ENCODE data around the gene XAGE3. TPM values are rescaled to one million over a fixed set of nuclear protein-coding genes. Genes with fewer than 3 reads are reported as not detected.
"Not testable (repeated sequence)": the region's sequence is repeated elsewhere in the genome, so short reads cannot be mapped to it uniquely, and the experiment has no call there.

Gene XAGE3
- polyA plus RNA-seq, 1 donor (not counting 4 experiments of a cell fraction or from before 2014, with no cell fraction given), result not detected

DNA sequence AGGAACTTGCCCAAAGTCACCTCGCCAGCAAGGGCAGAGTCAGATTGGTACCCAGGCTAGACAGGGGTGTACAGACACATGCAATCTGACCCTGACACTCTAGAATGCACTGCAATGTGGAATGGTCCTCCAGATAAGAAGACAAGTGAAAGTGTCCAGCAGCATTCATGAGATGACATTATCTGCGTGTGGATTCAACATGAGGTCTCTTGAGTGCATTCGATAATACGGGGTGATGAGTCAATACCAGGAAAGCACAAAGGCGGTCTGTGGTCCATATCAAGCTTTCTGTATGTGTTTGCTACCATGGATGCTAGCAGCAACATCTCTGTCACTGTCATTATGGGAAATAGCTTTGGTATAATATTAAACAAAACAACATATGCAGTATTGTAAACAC lies 6.8 kb upstream of the XAGE3 start:
- Histone ChIP-seq H3K36me3 (ENCODE audit: control insufficient read depth in 2 of 2, extremely low read depth in 1 of 2, insufficient read depth in 2 of 2, low read length in 2 of 2) (no peaks in the 10 kb centered on the region), H3K9me3 (ENCODE audit: control insufficient read depth, low read depth, low read length) (no peaks in the 10 kb centered on the region), H3K27ac (ENCODE audit: control insufficient read depth, insufficient read depth, low read length) (no peak overlapping the region), H3K9ac (ENCODE audit: control insufficient read depth, extremely low read depth, insufficient read depth, low read length) (no peak overlapping the region), H3K4me1 (ENCODE audit: control insufficient read depth, extremely low read depth, insufficient read depth, low read length) (no peaks in the 10 kb centered on the region), H3K9me1 (ENCODE audit: control insufficient read depth, extremely low read depth, insufficient read depth, low read length) (no peaks in the 10 kb centered on the region), H3K79me2 (ENCODE audit: control insufficient read depth, insufficient read depth, low read length) (no peaks in the 10 kb centered on the region), H3K27me3 (ENCODE audit: control insufficient read depth, extremely low read depth, insufficient read depth, low read length) (no peaks in the 10 kb centered on the region), H3K4me3 (ENCODE audit: control insufficient read depth in 2 of 3, extremely low read depth in 1 of 3, insufficient read depth in 2 of 3, low read depth in 1 of 3, low read length in 3 of 3) (no peak overlapping the region), H2AFZ (ENCODE audit: control insufficient read depth, low read length) (no peak overlapping the region), H4K20me1 (ENCODE audit: control insufficient read depth, extremely low read depth, insufficient read depth, low read length) (no peaks in the 10 kb centered on the region), H3K4me2 (ENCODE audit: control insufficient read depth, extremely low read depth, insufficient read depth, low read depth, low read length) (no peak overlapping the region)
- DNase-seq (ENCODE audit: low read depth, low spot score) (no peak), FAIRE-seq (no peak)
- dilution Hi-C loops (cut with MboI; ENCODE audit: extremely low pct_ligation_motif_present, low sequenced_read_pairs), result no loop called here
- TF ChIP-seq, protein P1, sequence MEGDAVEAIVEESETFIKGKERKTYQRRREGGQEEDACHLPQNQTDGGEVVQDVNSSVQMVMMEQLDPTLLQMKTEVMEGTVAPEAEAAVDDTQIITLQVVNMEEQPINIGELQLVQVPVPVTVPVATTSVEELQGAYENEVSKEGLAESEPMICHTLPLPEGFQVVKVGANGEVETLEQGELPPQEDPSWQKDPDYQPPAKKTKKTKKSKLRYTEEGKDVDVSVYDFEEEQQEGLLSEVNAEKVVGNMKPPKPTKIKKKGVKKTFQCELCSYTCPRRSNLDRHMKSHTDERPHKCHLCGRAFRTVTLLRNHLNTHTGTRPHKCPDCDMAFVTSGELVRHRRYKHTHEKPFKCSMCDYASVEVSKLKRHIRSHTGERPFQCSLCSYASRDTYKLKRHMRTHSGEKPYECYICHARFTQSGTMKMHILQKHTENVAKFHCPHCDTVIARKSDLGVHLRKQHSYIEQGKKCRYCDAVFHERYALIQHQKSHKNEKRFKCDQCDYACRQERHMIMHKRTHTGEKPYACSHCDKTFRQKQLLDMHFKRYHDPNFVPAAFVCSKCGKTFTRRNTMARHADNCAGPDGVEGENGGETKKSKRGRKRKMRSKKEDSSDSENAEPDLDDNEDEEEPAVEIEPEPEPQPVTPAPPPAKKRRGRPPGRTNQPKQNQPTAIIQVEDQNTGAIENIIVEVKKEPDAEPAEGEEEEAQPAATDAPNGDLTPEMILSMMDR (optimal IDR thresholded peaks at IDR 0.05 in 1 of 3, IDR thresholded peaks at IDR 0.05 in 1 of 3, conservative IDR thresholded peaks at IDR 0.05 in 1 of 3; ENCODE audit: extremely low read depth in 1 of 3, insufficient read depth in 2 of 3, low read length in 3 of 3), result no peak
- no peak for TF ChIP-seq EZH2 (IDR thresholded peaks at IDR 0.05; ENCODE audit: low read length)

DNA sequence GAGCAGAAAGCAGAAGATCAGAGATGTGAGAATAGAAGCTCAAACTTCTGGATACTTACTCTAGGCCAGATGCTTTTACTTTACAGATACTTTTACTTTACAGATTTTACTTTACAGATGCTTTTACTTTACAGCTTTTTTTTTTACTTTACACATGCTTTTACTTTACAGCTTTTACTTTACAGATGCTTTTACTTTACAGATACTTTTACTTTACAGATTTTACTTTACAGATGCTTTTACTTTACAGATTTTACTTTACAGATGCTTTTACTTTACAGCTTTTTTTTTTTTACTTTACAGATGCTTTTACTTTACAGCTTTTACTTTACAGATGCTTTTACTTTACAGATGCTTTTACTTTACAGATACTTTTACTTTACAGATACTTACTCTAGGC lies 5.9 kb upstream of the XAGE3 start:
- H3K27me3 ChIP-seq (ENCODE audit: control insufficient read depth, extremely low read depth, insufficient read depth, low read length); H3K4me1 ChIP-seq (ENCODE audit: control insufficient read depth, extremely low read depth, insufficient read depth, low read length); H3K79me2 ChIP-seq (ENCODE audit: control insufficient read depth, insufficient read depth, low read length); H3K27ac ChIP-seq (ENCODE audit: control insufficient read depth, insufficient read depth, low read length); DNase-seq (ENCODE audit: low read depth, low spot score); dilution Hi-C loops (cut with MboI; ENCODE audit: extremely low pct_ligation_motif_present, low sequenced_read_pairs); H3K4me3 ChIP-seq (ENCODE audit: control insufficient read depth in 2 of 3, extremely low read depth in 1 of 3, insufficient read depth in 2 of 3, low read depth in 1 of 3, low read length in 3 of 3); FAIRE-seq; H3K4me2 ChIP-seq (ENCODE audit: control insufficient read depth, extremely low read depth, insufficient read depth, low read depth, low read length); H3K36me3 ChIP-seq (ENCODE audit: control insufficient read depth in 2 of 2, extremely low read depth in 1 of 2, insufficient read depth in 2 of 2, low read length in 2 of 2); H2AFZ ChIP-seq (ENCODE audit: control insufficient read depth, low read length); H3K9ac ChIP-seq (ENCODE audit: control insufficient read depth, extremely low read depth, insufficient read depth, low read length); H3K9me3 ChIP-seq (ENCODE audit: control insufficient read depth, low read depth, low read length); H4K20me1 ChIP-seq (ENCODE audit: control insufficient read depth, extremely low read depth, insufficient read depth, low read length); H3K9me1 ChIP-seq (ENCODE audit: control insufficient read depth, extremely low read depth, insufficient read depth, low read length): not testable (repeated sequence)

DNA sequence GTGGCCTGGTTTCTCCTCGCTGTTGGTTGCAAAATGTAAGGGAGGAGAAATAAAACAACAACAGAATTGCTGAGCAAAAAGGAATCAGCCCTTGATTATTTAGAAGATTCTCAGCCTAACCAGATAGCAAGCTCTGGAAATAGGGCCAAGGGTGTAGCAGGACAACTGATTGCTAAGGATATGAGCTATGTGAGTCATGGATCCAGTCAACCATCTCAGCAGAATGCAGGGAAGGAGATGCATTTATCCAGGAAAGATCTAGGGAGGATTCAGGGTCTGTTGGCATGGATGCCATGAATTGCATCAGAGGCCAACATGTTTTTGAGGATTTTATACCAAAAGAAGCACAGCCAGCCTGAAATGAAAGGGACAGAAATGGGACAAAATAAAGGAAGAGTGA lies 2.2 kb upstream of the XAGE3 start:
- Histone ChIP-seq H4K20me1 (ENCODE audit: control insufficient read depth, extremely low read depth, insufficient read depth, low read length) (no peaks in the 10 kb centered on the region), H3K4me2 (ENCODE audit: control insufficient read depth, extremely low read depth, insufficient read depth, low read depth, low read length) (no peak overlapping the region), H3K9ac (ENCODE audit: control insufficient read depth, extremely low read depth, insufficient read depth, low read length) (no peak overlapping the region), H3K9me3 (ENCODE audit: control insufficient read depth, low read depth, low read length) (peaks cover 2% of the 10 kb centered on the region), H3K9me1 (ENCODE audit: control insufficient read depth, extremely low read depth, insufficient read depth, low read length) (no peaks in the 10 kb centered on the region), H3K27ac (ENCODE audit: control insufficient read depth, insufficient read depth, low read length) (no peak overlapping the region), H3K4me3 (ENCODE audit: control insufficient read depth in 2 of 3, extremely low read depth in 1 of 3, insufficient read depth in 2 of 3, low read depth in 1 of 3, low read length in 3 of 3) (no peak overlapping the region), H2AFZ (ENCODE audit: control insufficient read depth, low read length) (no peak overlapping the region), H3K4me1 (ENCODE audit: control insufficient read depth, extremely low read depth, insufficient read depth, low read length) (no peaks in the 10 kb centered on the region), H3K27me3 (ENCODE audit: control insufficient read depth, extremely low read depth, insufficient read depth, low read length) (no peaks in the 10 kb centered on the region), H3K36me3 (ENCODE audit: control insufficient read depth in 2 of 2, extremely low read depth in 1 of 2, insufficient read depth in 2 of 2, low read length in 2 of 2) (no peaks in the 10 kb centered on the region), H3K79me2 (ENCODE audit: control insufficient read depth, insufficient read depth, low read length) (no peaks in the 10 kb centered on the region)
- no peak for FAIRE-seq
- DNase-seq (ENCODE audit: low read depth, low spot score), result no peak
- dilution Hi-C loops (cut with MboI; ENCODE audit: extremely low pct_ligation_motif_present, low sequenced_read_pairs), result no loop called here
- no peak for TF ChIP-seq EZH2 (IDR thresholded peaks at IDR 0.05; ENCODE audit: low read length)
- TF ChIP-seq, protein P1 (optimal IDR thresholded peaks at IDR 0.05 in 1 of 3, IDR thresholded peaks at IDR 0.05 in 1 of 3, conservative IDR thresholded peaks at IDR 0.05 in 1 of 3; ENCODE audit: extremely low read depth in 1 of 3, insufficient read depth in 2 of 3, low read length in 3 of 3), result no peak
